ENCODE results near the gene FBN3. TPM values are rescaled to one million over a fixed set of nuclear protein-coding genes. Genes with fewer than 3 reads are reported as not detected.
"Not testable (repeated sequence)": the region's sequence is repeated elsewhere in the genome, so short reads cannot be mapped to it uniquely, and the experiment has no call there.

The FBN3 gene
- total RNA-seq, 1 experiment from 2014 or later, result not detected

DNA sequence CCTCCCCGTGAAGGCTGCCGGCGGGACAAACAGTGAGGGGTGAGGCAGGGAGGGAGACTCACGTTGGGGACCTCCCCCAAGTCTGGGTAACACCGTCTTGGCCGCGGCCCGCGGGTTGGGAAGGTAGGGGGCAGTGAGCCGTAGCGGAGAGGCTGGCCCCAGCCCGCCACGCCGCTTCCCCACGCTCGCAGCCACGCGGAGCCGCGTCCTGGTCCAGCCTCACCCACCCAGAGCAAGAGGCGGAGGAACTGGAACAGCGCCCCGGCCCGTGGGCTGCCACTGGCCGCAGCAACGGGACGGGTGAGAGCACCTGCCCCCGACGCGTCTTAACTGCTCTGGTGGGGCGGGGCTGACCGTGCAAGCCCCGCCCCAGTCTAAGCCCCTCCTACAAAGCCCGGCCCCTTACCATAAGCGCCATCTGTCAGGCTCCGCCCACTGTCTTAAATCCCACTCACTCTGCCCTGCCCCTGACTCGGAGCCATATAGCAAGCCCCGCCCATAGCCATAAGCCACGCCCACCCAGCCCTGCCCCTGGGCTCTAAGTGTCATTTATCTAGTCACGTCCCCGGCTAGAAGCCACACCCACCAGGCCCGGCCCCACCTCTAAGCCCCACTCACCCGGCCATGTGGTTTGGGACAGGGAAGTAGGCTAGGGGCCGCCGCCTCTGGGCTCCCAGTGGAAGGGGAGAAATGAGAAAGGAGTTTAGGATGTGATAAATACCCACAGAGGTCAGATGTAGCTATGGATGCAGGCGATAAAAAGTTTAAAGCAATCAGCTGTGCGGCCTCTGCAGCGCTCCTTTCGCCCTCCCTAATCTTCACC, 98.9 kb downstream of the FBN3 start:
- in situ Hi-C loops (cut with HindIII; ENCODE audit: low pct_unique_long_range_greater_than_20kb, low sequenced_read_pairs), result no loop called here
- peak; percentile 74 for DNase-seq (ENCODE audit: low read depth, low spot score)

DNA sequence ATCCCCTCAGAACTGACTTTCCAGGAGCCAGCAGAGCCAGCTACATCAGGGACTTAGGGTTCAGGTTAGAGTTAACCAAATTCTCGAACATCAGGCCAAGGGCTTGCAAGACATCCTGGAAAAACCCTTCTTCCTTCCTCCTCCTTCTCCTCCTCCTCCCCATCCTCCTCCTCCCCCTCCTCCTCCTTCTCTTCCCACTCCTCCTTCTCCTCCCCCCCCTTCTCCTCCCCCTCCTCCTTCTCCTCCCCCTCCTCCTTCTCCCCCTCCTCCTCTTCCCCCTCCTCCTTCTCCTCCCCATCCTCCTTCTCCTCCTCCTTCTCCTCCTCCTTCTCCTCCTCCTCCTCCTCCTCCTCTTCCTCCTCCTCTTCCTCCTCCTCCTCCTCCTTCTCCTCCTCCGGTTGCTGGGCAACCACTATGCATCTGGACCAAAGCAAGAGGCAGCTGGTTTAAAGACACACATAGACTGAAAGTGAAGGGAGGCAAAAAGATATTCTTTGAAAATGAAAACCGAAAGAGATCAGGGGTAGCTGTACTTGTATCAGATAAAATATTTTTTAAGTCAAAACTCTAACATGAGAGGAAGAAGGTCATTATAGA, 102.7 kb downstream of the FBN3 start:
- in situ Hi-C loops (cut with HindIII; ENCODE audit: low pct_unique_long_range_greater_than_20kb, low sequenced_read_pairs), result no loop called here
- DNase-seq (ENCODE audit: low read depth, low spot score), result no peak

DNA sequence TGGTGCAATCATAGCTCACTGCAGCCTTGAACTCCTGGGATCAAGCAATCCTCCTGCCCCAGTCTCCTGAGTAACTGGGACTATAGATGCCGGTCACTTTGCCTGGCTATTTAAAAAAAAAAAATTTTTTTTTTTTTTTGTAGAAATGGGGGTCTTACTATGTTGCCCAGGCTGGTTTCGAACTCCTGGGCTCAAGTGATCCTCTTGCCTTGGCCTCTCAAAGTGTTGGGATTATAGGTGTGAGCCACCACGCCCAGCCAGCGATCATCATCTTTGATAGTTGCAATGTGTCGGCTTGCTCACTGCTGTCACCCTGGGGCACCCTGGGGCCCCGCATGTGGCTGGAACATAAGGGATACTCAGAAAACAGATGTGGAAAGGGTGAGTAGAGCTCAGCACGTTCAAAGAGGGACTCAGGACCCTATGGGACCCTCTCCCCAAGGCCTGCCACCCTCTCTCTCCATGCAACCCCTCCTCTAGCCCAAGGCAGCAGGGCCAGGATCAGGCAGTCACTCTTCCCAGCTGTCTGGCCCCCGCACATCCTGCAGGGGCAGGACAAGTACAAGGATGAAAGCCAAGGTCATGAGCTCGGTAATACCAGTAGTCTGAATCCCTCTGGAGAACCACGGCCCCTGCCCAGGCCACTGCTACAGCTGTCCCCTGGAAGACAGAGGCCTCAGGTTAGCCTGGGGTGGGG, 103.4 kb downstream of the FBN3 start:
- in situ Hi-C loops (cut with HindIII; ENCODE audit: low pct_unique_long_range_greater_than_20kb, low sequenced_read_pairs), result no loop called here
- no peak for DNase-seq (ENCODE audit: low read depth, low spot score)

DNA sequence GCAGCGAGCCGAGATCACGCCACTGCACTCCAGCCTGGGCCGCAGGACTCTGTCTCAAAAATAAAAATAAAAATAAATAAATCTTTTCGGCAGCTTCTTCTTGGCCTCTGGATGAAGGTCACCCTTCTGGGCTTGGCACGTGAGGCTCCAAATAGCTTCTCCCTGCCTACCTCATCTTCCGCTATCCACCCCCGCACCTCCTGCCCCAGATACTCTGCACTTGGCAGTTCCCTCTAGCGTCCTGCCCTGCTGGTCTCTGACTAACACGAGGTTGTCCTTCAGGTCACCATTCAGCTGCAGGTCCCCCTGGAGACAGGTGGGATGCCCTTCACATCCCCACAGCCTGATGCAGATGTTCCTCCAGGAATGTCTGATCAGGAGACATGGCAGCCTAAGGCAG, 105.4 kb downstream of the FBN3 start:
- no peak for DNase-seq (ENCODE audit: low read depth, low spot score)
- in situ Hi-C loops (cut with HindIII; ENCODE audit: low pct_unique_long_range_greater_than_20kb, low sequenced_read_pairs), result no loop called here

DNA sequence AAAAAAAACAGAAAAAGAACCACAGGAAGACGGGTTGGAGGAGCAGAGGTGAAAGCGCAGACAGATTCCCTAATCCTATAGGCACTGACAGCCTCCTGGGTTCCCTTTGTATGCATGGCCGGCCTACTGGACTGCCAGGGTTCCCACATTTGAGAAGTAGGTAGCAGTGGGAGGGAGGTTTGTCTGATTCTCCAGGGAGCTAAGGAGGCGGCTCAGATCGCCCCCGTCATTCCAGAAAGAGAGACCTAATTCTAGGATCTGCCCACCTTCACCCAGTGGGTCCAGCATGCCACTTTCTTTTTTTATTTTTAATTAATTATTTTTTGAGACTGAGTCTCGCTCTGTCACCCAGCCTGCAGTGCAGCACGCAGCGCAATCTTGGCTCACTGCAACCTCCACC, 106.5 kb downstream of the FBN3 start:
- in situ Hi-C loops (cut with HindIII; ENCODE audit: low pct_unique_long_range_greater_than_20kb, low sequenced_read_pairs), result no loop called here
- DNase-seq (ENCODE audit: low read depth, low spot score), result no peak

DNA sequence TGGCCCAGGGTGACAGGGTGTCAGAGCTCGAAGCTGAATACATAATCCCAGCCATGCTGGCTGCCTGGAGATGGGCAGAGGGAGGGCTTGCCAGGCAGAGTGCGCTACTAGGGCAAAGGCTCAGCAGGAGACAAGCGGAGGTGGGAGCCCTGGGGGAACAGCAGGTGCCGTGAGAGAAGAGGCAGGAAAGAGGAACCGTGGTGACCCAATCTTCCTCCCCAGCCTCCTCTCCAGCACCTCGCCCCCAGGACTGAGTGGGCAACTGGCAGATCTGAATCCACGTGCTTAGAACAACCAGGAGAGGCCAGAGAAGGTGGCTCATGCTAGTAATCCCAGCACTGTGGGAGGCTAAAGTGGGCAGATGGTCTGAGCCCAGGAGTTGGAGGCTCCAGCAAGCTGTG, 107.9 kb downstream of the FBN3 start:
- in situ Hi-C loops (cut with HindIII; ENCODE audit: low pct_unique_long_range_greater_than_20kb, low sequenced_read_pairs), result no loop called here
- DNase-seq (ENCODE audit: low read depth, low spot score), result no peak

DNA sequence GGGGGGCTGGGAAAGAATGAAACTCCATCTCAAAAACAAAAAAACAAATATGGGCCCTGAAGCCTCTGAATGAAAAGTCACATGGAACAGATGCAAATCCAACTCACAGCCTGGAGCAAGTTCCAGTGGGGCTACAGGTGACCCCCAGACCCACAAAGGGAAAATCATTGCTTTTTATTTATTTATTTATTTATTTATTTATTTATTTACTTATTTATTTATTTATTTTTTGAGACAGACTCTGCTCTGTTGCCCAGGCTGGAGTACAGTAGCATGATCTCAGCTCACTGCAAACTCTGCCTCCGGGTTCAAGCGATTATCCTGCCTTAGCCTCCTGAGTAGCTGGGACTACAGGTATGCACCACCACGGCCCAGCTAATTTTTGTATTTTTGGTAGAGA, 110.2 kb downstream of the FBN3 start:
- in situ Hi-C loops (cut with HindIII; ENCODE audit: low pct_unique_long_range_greater_than_20kb, low sequenced_read_pairs), result no loop called here
- DNase-seq (ENCODE audit: low read depth, low spot score), result no peak

DNA sequence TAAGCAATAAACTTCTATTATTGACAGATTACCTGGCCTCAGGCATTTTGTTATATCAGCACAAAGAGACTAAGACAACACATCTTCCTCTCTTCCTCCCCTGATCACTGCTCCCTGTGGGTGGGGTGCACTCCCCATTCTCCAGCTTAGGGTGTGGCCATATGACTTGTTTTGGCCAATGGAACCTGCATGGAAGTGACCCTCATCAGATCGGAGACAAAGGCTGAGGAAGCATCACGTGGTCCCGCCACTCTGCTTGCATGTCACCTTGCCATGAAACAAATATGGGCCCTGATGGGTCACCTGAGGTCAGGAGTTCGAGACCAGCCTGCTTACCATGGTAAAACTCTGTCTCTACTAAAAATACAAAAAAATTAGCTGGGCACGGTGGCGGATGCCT, 110.6 kb downstream of the FBN3 start:
- in situ Hi-C loops (cut with HindIII; ENCODE audit: low pct_unique_long_range_greater_than_20kb, low sequenced_read_pairs), result no loop called here
- no peak for DNase-seq (ENCODE audit: low read depth, low spot score)

DNA sequence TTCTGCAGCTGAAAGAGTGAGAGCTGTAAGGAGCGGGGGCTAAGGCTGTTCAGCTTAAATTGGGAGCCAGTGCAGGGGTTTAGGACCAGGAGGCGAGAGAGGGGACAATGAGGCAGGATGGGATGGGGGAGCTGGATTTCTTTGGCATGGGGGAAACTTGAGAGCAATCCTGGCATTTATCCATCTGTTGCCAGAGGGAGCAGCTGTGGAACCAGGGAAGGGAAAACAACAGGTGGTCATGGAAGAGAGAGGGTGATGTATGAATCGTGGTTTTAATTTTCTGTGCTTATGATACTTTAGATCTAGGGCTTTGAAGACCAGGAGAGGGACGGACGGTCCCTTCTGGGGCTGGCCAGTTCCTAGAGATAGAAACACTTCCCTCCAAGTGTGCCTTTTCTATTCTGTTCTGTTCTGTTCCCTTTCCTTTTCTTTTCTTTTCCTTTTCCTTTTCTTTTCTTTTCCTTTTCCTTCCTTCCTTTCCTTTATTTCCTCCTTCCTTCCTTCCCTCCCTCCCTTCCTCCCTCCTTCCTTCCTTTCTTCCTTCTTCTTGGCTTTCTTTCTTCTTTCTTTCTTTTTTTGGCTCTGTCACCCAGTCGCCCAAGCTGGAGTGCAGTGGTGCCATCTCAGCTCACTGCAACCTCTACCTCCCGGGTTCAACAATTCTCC, 112.8 kb downstream of the FBN3 start:
- no peak for DNase-seq (ENCODE audit: low read depth, low spot score)
- in situ Hi-C loops (cut with HindIII; ENCODE audit: low pct_unique_long_range_greater_than_20kb, low sequenced_read_pairs), result no loop called here

DNA sequence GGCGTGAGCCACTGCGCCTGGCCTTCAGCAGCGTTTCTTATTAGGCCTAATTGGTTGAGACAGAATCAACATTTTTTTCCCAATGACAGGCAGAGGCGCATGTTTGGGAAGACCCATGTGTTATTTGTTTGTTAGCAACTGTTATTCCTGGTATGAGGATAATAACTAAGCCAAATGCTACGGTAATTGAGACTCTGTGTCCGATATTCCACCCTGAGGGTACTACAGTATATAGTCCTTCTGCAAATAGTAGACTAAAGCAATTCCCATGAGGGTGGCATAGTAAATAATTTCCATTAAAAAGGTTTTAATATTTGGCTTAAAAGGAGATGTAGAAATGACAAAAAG, 115.2 kb downstream of the FBN3 start:
- in situ Hi-C loops (cut with HindIII; ENCODE audit: low pct_unique_long_range_greater_than_20kb, low sequenced_read_pairs), result no loop called here
- DNase-seq (ENCODE audit: low read depth, low spot score), result no peak

DNA sequence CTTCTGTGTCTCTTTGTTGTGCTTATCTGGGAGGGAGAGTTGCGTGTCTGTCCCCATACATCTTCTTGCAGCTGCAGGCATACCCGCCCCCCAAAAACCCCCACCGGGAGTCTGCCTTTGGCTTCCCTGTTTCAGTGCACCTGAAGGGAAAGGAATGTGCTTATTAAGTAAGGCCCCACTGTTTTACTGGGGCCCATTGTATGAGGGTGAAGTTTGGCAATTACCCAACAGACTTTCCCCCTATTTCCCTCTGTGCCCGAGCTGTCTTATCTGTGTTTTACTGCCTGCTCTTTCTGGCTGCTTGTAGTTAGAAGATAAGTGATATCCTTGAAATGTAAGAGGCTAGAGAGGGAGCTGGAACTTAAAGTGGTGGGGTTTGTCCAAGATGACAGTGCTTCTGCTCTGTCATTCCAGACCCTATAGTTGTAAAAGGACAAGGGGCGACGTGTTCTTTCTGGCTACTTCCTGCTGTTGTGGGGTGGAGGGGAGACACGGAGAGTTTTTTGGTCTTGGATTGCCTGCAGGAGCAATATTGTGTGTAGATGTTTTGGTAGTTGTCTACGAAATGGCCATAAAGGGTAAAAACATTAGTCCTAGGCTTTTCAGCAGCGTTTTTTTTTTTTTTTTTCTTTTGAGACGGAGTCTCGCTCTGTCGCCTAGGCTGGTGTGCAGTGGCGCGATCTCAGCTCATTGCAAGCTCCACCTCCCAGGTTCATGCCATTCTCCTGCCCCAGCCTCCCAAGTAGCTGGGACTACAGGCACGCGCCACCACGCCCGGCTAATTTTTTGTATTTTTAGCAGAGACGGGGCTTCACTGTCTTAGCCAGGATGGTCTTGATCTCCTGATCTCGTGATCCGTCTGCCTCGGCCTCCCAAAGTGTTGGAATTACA, 115.9 kb downstream of the FBN3 start:
- DNase-seq (ENCODE audit: low read depth, low spot score); in situ Hi-C loops (cut with HindIII; ENCODE audit: low pct_unique_long_range_greater_than_20kb, low sequenced_read_pairs): not testable (repeated sequence)

DNA sequence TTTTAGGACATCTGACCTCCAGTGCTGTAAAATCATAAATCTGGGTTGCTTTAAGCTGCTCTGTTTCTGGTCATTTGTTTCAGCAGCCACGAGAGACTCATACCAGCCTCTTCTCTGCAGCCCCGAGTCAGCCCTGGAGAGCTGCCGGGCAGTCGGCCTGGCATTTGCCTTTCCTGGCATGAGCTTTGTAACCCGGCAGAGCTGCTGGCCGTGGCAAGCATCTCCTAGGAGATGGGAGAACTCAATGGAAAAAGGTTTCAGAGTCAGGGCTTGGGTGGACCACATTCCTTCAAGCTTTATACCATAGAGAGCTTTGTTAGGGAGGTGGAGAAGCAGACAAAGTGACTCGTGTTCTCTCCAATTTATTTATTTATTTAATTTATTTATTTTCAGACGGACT, 118.4 kb downstream of the FBN3 start:
- in situ Hi-C loops (cut with HindIII; ENCODE audit: low pct_unique_long_range_greater_than_20kb, low sequenced_read_pairs), result no loop called here
- peak; percentile 32 for DNase-seq (ENCODE audit: low read depth, low spot score)

DNA sequence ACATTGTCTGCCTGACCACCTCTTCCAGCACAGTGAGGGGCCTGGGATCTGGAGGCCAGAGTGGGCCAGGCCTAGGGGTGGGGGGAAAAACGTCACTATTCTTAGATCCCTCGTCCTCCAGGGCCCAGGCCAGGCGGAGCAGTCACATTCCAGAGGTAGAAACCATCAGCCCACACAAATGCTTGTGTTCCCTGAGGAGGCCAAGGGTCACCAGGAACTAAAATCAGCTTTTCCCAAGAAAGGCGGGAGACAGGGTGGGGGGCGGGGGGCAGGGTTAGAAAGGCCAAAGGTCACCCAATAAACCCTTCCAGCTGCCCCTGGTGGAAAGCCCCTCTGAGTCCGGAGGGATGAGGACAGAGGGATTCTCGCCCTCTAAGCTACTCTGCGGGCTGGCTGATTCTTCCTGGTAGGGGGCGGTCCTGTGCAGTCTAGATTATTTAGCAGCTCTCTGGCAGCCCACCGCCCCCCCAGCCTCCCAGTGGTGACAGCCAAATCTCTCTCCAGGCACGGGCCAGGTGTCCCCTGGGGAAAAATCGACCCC, 120.4 kb downstream of the FBN3 start:
- no peak for DNase-seq (ENCODE audit: low read depth, low spot score)

DNA sequence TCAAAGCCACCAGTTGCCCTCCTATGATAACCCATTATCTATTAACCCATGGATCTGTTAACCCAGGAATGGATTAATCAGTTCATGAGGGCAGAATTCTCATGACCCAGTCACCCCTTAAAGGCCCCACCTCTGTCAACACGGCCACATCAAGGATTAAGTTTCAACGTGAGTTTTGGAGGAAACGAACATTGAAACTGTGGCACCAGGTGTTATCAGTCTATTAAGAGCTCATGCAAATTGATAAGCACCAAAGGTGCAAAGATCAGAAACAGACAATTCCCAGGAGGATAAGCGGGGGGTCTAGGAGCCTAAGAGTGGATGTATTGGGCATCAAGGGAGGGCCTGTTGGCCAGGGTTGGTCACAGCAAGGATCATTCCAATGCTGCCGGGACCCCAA, 124.1 kb downstream of the FBN3 start:
- in situ Hi-C loops (cut with HindIII; ENCODE audit: low pct_unique_long_range_greater_than_20kb, low sequenced_read_pairs), result no loop called here
- no peak for DNase-seq (ENCODE audit: low read depth, low spot score)

More for the DNA sequence above, 120.4 kb downstream of the FBN3 start:
- in situ Hi-C loops (cut with HindIII; ENCODE audit: low pct_unique_long_range_greater_than_20kb, low sequenced_read_pairs), result no loop called here

DNA sequence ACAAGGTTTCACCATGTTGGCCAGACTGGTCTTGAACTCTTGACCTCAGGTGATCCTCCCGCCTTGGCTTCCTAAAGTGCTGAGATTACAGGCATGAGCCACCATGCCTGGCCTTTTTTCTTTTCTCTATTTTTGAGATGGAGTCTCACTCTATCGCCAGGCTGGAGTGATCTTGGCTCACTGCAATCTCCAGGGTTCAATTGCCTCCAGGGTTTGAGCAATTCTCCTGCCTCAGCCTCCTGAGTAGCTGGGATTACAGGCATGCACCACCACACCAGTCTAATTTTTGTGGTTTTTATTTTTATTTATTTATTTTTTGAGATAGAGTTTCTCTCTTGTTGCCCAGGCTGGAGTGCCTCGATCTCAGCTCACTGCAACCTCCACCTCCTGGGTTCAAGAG, 125.1 kb downstream of the FBN3 start:
- in situ Hi-C loops (cut with HindIII; ENCODE audit: low pct_unique_long_range_greater_than_20kb, low sequenced_read_pairs); DNase-seq (ENCODE audit: low read depth, low spot score): not testable (repeated sequence)

DNA sequence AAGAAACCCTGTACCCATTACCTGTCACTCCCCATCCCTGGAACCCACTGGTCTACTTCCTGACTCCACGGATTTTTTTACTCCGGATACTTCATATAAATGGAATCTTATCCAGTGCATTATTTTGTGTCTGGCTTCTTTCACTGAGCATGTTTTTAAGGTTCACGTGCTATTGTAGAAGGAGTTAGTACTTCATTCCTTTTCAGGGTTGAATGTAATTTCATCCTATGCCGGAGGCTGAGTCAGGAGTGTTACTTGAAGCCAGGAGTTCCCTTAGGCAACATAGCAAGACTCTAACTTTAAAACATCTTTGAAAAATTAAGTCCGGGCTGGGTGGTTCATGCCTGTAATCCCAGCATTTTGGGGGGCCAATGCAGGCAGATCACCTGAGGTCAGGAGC, 126.0 kb downstream of the FBN3 start:
- no peak for DNase-seq (ENCODE audit: low read depth, low spot score)

DNA sequence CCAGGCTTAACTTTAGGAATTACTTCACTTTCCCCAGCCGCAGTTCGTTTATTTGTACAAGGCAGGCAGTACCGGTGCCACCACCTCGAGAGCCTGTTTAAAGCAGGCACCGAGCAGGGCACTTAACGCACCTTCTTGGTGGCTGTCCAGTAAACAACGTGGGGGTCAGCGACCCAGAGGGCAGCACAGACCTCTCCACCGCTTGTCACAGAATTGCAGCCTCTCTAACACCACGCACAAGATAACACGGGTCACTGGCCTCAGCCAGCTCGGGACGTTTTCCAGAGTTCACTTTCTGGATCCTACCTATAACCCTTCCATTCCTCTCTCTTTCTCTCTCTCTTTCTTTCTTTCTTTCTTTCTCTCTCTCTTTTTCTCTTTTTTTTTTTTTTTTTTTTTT, 127.1 kb downstream of the FBN3 start:
- in situ Hi-C loops (cut with HindIII; ENCODE audit: low pct_unique_long_range_greater_than_20kb, low sequenced_read_pairs), result no loop called here

More for the DNA sequence above, 126.0 kb downstream of the FBN3 start:
- in situ Hi-C loops (cut with HindIII; ENCODE audit: low pct_unique_long_range_greater_than_20kb, low sequenced_read_pairs), result no loop called here

More for the DNA sequence above, 127.1 kb downstream of the FBN3 start:
- no peak for DNase-seq (ENCODE audit: low read depth, low spot score)
